Ureter (tissue), 1 donor: ENCODE results near the gene WDR43. TPM values are rescaled to one million over a fixed set of nuclear protein-coding genes. Genes with fewer than 3 reads are reported as not detected.

Experiments used
- DNase-seq: peaks from one replicate; pipeline ENCODE4 v3.0.0-alpha.2; 2020; ENCODE audit warnings: low spot score
- total RNA-seq: library from RNA; stranded (reverse); gene quantifications from one replicate; pipeline ENCODE4 v1.2.4, GENCODE V29; 2023
- donor health status: DM: yes; HTN: yes; CAD: no.

Gene WDR43, protein sequence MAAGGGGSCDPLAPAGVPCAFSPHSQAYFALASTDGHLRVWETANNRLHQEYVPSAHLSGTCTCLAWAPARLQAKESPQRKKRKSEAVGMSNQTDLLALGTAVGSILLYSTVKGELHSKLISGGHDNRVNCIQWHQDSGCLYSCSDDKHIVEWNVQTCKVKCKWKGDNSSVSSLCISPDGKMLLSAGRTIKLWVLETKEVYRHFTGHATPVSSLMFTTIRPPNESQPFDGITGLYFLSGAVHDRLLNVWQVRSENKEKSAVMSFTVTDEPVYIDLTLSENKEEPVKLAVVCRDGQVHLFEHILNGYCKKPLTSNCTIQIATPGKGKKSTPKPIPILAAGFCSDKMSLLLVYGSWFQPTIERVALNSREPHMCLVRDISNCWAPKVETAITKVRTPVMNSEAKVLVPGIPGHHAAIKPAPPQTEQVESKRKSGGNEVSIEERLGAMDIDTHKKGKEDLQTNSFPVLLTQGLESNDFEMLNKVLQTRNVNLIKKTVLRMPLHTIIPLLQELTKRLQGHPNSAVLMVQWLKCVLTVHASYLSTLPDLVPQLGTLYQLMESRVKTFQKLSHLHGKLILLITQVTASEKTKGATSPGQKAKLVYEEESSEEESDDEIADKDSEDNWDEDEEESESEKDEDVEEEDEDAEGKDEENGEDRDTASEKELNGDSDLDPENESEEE
- 92.4 TPM for total RNA-seq

DNA sequence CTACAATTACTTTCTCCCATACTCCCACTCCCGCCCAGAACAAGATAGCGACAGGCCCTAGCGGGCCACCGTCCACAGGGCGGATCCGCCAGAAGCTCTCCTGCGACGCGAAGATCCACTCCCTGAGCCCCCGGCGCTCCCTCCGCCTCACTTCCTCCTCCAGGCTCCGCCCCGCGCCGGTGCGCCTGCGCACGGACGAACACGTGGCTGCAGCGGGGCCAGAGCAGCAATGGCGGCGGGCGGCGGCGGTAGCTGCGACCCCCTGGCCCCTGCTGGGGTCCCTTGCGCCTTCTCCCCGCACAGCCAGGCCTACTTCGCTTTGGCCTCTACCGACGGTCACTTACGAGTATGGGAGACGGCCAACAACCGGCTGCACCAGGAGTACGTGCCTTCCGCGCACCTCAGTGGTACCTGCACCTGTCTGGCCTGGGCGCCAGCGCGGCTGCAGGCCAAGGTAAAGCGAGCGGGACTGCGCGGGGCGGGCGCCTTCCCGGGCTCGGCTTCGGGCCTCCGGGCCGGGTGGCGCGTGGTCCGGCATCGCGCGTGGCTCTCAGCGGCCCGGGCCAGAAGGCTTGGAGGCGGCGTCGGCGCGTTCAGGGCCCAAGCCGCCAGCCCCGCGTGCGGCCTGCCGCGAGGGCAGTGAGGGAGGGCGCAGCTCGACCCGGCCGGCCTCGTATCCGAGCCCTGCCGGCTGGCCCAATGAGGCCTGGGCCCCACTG lies at the start of gene WDR43:
TSS of gene WDR43 (plus strand) at position 198 of the 719 bp plus-strand sequence. CDS start at position 230, 32 bp downstream.
- DNase-seq = peak; percentile 97

- DNase-seq = no peak
Observed at GRCh38 chr2:28855193-28855592, 39.3 kb upstream of the WDR43 start.

- no peak for DNase-seq
Observed at GRCh38 chr2:28855977-28856376, 38.5 kb upstream of the WDR43 start.

GRCh38 chr2:28868611-28869010 lies 25.9 kb upstream of the WDR43 start:
- DNase-seq = no peak

- no peak for DNase-seq
Observed at GRCh38 chr2:28869494-28870145, 24.8 kb upstream of the WDR43 start.

DNA sequence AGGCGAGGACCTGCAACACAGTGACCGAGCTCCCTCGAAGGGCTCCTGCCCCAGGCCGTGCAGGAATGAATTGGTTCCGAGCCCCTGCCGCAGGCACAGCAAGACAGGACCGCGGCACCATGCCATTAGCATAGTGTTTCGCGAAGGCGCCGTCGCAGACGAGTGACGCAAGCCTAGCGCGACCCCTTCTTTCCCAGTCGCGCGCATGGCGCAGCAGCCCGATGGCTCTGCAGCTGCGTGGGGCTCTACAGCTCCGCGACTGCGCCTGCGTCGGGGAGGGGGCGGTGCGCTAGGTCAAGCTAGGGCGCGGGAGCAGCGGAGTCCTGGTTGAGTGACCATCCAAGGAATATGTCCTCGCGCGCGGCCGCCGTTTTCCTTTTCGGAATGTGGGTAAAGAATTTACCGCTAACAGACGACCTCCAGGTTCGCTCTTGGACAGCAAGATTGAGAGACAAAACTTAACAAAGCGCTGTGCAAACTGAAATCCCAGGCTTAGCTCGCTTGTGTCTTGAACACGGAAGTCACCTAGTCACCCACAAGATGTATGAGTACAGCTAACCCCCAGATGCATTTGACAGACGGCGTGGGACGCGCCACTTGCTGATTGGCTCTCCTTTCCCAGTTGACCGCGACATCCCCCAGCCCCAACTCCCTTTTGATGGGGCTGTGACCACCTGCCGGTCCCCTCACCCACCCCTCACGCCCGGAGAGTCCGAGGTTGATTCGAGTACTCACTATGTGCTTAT lies 24.1 kb upstream of the WDR43 start, which contains the start of gene TRMT61B:
TSS of gene TRMT61B (minus strand) at position 164 of the 746 bp plus-strand sequence. CDS start at position 132, 32 bp downstream.
- peak; percentile 96 for DNase-seq

DNA sequence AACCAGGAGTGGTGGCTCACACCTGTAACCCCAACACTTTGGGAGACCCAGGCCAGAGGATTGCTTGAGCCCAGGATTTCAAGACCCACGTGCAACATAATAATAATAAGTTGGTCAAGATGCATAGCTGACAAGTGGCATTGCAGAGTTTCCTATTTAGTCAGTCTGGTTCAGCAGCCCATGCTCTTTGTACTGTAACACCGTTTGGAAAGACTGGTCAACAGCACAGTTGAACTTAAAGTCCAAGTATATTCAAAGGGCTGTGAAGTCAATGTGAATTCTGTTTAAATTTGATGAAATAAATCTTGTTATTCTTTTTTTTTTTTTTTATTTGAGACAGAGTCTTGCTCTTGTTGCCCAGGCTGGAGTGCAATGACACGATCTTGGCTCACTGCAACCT lies 22.8 kb upstream of the WDR43 start:
- no peak for DNase-seq

DNA sequence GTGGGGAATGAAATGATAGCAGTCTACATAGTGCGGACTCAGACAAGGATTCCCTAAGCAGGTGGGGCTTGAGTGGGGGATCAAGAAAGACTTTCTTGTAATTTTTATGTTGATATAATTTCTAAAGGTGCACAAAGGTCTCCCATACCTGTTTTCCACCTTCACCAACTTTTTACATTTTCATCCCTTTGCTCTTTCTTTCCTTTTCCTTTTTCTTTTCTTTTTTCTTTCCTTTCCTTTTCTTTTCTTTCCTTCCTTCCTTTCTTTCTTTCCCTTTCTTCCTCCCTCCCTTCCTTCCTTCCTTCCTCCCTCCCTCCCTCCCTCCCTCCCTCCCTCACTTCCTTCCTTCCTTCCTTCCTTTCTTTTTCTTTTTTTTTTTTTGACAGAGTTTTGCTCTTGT lies 14.3 kb upstream of the WDR43 start:
- no peak for DNase-seq

DNA sequence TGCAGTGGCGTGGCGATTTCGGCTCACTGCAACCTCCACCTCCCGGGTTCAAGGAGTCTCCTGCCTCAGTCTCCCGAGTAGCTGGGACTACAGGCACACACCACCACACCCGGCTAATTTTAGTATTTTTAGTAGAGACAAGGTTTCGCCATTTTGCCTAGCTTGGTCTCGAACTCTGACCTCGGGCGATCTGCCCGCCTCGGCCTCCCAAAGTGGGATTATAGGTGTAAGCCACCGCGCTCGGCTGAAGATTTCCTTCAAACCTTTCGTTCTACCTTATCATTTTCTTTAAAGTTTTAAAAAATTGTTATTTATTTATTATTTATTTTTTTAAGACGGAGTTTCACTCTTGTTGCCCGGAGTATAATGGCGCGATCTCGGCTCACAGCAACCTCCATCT lies 979 bp upstream of the WDR43 start:
- no peak for DNase-seq

- DNase-seq = peak; percentile 58
Observed at GRCh38 chr2:28895189-28895893, 874 bp downstream of the WDR43 start.

DNA sequence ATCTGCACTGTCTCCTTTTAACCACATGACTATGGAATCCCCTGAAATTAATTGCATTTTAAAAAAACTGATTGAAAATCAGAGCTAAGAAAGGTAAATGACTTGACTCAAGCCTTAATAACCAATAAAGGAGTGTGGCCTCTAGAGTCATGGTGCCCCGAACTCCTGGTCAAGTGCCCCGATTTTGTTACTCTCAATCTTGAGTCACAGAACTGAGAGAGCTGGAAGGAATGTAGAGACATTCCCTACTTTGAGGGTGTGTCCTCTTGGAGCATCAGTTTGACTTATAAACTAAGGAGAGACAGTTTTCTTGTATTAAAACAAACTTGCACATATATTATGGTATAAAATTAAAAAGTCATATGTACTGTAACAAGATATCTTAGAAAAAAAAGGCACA lies 2.4 kb downstream of the WDR43 start:
- DNase-seq = no peak

DNA sequence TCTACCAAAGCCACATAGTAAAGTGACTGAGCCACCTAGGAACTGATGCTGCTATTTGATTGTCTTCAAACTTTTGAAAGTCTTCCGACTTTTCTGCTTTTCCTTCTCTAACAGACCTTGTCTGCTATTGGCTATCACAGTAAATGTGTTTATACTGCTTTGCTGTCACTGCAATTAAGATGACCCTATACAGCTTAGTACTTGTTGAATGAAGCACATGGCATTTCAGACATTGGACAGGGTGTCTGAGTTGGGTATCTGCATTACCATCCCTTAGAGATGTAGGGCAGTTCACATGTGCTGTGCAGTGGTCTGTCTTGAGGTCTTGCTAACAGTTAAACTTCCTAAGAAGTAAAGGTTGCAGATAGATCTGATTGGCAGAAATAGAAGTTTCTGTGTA lies 3.6 kb downstream of the WDR43 start:
- no peak for DNase-seq

DNA sequence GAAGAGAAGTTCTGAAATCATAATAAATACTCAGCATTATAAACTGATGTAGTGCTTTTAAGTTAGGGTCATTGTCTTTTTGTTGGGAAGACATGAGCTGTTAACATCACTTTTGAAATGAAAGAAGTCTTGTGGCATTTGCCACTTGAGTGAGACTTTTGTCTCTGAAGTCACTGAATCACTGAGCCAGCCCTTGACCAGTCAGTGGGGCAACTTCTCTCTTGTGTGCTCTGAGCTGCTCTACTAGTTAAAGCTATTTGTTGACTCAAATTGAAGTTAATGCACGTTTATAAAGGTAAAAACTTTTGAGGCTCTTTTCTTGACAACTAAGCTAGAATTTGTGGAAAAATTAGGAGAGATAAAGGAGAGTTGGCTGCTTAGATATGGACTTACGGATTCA lies 6.7 kb downstream of the WDR43 start:
- DNase-seq = no peak

GRCh38 chr2:28901841-28902240 lies 7.4 kb downstream of the WDR43 start:
- no peak for DNase-seq

GRCh38 chr2:28902584-28902983 lies 8.1 kb downstream of the WDR43 start:
- no peak for DNase-seq

GRCh38 chr2:28904295-28904694 lies 9.8 kb downstream of the WDR43 start:
- no peak for DNase-seq

GRCh38 chr2:28904802-28905457 lies 10.5 kb downstream of the WDR43 start:
- no peak for DNase-seq

DNA sequence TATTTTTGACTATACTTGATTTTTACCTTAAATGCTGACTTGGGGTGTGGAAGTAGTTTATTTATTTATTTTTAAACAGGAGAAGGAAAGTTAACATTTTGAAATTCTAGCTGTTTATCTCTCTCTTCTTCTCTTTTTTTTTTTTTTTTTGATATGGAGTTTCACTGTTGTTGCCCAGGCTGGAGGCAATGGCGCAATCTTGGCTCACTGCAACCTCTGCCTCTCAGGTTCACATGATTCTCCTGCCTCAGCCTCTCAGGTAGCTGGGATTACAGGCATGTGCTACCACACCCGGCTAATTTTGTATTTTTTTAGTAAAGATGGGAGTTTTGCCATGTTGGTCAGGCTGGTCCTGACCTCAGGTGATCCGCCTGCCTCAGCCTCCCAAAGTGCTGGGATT lies 11.1 kb downstream of the WDR43 start:
- DNase-seq = no peak

DNA sequence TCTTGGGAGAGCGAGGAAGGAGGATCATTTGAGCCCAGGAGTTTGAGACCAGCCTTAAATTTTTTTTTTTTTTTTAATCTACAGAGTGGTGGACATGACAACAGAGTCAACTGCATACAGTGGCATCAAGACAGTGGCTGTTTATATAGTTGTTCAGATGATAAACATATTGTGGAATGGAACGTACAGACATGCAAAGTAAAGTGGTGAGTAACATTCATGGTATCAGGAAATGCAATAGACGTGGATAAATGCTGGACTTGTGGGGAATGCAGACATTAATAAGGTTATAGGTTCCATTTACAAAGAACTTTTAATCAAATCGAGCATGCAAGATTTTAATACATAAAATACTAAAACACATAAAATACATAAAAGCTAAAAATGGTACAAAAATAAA lies 11.9 kb downstream of the WDR43 start:
- no peak for DNase-seq

DNA sequence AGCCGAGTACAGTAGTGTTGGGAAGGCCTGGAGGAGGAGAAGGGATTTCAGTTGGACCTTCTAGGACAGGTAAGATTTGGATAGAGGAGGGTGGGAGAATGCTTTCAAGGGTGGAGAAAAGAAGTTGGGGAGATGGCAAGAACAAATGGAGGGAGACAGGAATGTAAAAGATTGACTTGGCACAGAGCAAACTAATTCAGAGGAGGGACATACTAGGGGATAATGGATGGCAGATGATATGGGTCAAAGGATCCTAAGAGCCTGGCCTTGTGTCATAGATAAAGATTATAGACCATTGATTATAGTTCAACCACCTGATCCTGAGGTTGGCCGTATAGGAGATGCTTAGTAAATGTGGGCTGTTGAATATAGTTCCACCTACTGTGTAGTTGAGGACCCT lies 12.4 kb downstream of the WDR43 start:
- no peak for DNase-seq
